ENCODE data around the gene LRRC8B.
"Not testable (repeated sequence)": the region's sequence is repeated elsewhere in the genome, so short reads cannot be mapped to it uniquely, and the experiment has no call there.

LRRC8B gene

DNA sequence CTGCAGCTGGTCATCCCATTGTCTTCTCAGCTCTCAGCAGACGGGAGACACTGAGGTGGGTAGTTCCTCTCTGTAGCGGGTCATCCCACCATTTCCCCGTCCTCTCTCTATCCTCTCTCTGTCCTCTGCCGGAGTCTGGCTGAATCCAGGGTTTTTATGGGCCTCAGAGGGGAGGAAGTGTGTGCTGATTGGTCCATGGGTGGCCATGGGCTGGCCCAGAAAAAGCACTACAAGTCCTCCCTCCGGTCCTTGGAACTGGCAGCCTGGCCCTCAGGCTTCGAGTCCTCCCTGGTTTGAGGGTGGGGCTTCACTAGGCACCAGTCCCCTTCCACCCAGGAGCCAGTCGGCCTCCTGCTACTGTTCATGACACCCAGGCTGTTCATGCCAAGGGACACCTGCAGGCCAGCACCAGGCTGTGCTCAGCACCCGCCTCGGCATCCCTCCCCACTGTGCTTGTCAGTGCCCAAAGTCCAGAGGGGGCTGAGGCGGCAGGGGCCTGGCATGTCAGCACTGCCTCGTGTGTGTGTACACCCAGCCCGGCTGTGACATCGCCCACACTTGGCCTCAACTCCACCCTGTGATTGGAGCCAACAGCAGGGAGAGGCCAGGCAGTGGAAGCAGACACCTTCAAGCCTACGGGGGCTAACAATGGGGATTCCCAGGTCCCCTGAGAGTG is 85.3 kb downstream of the LRRC8B start:
- no peak for DNase-seq

DNA sequence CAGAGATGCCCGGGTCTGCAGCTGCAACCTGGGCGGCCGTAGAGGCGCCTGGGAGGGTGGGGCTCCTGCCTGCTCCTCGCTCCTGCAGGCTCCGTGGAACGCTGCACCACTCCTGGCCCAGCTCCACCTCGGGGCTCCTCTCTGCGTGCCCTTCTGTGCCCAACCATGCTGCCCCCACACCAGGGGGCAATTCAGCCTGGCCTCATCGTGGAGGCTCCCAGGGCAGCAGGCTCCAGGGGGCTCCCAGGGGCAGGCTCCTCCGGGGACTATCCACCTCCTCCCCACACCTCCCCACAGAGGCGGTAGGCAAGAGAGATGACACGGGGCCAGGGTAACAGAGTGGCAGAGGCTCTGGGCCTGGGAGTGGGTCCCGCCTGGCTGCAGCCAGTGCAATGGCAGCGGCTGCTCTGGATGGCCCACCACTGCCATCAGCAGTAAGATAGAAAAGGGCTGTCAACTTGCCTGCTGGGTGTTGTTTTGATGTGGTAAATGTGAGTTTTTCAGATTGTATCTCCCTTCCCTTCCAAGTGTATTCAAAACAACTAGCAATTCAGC is 85.9 kb downstream of the LRRC8B start:
- DNase-seq = no peak

DNA sequence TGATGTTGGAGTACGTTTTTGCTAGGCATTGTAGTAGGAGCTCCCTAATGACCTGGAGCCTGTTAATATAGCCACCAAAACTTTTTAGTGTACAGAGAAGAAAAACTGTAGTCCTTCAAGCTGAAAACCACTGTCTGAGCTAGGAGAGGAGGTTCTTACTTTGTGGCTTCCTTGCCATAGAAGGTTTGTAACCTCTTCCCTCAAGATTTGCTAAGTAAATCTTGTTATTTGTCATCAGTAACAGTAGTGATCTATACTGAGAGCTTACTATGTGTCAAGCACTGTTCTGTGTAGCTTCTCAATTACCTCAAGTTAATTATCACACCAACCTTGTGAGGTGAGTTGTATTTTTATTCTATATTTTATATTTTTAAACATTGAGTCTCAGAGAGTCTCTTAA is 87.1 kb downstream of the LRRC8B start:
- no peak for DNase-seq

DNA sequence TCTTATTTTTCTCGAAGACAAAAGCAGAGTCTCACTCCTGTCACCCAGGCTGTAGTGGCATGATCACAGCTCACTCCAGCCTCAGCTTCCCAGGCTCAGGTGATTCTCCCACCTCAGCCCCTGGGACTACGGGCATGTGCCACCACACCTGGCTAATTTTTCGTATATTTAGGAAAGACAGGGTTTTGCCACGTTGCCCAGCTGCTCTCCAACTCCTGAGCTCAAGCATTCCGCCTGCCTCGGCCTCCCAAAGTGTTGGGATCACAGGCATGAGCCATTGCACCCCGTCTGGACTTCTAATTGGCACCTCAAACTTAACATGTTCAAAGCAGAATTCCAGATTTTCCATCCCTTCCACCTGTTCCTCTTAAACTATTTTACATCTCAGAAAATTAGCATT is 89.3 kb downstream of the LRRC8B start:
- DNase-seq = no peak

DNA sequence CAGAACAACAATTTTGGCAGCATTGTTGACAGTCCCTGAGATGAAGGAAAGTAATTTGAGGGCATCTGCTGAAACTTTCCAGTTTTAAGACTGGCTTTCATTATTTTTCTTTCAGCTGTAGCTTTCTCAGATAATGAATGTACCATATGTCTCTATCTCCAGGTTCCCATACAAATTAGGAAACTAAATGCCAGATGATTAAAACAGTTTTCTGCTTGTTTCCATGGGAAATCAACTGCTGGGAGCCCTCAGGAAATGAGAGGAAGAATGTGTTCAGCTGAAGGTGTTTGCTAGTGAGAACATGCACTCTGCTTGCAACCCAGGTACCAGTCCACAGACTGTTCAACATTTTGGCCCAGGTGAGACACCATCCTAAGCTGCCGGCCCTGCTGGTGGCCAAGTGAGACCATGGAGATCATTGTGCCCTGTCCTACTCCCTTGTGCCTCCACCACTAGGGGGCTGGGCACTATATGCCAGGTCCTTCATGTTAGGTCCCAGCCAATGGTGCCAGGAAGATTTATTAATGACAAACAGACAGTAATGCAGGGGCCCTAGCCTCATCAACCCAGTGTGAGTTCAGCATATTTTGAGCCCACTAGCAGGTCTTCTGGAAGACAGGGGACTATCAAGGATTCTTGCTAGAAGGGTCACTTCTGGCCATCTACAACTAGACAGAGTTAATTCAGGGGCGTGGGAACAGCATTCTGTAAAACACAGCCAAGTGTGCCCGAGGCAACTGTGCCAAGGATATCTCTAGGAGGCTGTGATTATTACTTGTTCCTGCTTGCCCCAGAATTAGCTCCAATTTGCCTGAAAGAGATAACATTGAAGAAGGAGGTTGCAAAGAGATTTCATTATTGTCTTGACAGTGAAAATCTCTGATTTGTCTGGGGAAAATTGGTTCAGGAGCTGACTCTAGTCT is 91.3 kb downstream of the LRRC8B start:
- no peak for DNase-seq

DNA sequence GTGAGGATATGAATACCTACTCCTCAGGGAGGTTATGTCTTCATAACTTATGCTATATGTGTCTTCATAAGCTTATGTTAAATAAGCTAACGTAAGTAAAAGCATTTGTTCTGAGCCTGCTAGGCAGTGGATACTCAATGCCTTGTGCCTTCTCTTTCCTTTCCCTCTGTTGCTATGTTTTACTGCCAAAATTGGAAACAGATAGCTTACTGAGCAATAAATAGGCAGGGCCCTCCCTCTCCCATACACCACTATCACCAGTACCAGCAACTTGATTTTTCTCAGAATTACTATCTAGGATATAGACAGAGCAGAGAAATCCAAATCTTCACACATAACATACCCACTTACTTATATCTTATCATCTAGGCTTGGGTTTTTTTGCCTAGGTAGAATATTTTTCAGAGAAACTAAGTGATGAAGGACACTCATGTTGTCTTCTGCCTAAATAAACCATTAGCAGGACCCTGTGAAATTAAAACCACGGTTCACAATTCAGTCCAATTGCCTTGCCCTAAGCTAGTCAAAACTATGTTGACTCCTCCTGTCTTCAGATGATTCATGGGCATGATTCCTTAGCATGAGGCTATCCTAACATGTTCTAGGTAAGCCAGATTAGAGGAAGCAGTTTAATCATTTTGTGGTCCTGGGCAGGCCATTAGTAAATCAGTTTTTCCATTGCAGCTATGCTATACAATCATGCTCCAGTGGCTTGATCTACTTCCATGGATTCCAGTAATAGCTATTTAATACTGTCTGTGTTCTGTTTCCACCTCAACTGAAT is 92.4 kb downstream of the LRRC8B start:
- no peak for DNase-seq

DNA sequence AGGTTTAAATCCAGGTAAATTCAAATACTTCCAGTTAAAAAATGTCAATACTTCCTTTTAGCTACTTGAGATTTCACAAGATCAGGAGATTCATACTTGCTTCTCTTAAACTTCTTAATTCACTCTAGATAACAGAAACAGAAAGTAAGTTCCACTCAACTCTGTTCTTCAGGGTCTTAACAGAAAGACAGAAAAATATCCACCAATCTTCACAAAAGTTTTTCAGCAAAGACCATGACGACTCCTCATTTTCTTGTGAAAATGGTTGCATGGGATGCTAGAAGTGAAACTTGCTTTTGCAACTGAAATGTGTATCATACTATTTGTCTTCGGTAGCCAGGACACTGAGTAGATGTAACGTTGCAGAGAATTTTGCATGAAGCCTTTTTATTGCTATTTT is 96.0 kb downstream of the LRRC8B start:
- DNase-seq = no peak

DNA sequence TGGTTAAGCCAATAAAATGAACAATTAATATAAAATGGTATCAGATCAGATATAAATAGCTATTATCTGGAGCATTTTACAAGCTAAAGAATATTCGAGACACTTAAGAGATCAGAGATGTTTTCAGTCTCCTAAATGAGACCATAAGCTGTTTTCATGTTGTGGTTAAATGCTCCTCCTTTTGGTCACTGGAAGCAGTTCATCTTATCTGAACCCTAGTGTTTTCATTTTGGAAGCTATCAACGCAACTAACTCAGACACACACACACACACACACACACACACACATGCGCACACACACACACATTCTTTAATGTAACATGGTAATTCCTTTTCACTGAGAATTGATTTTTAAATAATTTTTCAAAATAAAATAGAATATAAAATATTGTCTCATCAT is 98.3 kb downstream of the LRRC8B start:
- DNase-seq = no peak

DNA sequence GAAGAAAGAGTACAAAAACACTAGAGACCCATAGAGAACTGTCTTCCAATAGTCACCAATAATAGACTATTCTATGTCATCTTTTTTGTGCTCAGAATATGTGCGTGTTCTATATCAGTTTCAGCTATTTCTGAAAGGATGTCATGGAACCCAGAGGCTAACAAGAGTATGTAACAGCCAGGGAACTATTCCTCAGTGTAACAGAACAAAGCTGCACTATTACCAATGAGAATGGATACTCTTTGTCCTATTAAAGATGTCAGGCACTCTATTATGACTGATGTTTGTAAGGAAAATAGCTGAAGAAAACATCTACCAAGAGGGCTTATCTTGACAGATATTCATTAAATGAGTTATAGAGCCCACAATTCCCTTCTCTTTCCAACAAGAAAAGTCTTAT is 99.7 kb downstream of the LRRC8B start:
- no peak for DNase-seq

DNA sequence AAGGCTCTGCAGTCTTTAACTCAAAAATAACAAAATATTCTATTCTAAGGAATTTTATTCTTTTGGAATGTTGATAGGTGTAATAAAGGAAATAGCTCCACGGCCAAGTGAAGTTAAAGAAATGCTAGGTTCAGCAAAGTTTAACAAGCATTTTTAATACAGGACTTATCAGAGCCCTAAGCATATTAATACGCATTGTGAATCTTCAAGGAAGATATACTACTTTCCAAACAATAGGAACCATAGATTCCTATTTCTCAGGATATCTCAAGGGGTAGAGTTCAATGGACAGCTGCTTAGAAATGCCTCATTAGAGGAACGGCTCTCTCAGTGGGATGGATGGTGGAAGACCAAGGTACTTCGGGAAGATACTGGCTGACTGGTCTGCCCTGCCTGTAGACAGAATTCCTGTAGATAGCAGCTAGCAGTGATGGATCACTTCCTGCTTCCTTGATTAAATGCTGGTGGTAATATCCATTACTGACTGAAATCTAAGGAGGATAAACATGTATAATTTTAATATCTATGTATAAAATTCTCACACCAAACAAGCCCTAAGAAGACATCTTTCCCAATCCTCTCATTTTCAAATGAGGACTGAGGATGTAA is 100.2 kb downstream of the LRRC8B start:
- DNase-seq = no peak

DNA sequence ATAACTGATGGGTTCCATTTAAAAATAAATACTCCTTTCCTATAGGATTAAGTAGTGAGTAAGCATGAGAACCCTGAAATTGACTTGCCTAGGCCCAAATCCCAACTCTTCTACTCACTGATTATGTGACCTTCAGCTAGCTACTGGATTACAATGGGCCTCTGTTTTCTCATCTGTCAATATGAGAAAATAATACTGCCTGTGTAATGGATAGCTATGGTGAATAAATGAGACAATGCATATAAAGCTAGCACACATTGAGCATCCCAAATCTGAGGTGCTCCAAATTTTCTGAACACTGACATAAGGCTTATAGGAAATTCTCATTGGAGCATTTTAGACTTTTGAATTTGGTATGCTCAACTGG is 103.0 kb downstream of the LRRC8B start:
- DNase-seq = no peak

DNA sequence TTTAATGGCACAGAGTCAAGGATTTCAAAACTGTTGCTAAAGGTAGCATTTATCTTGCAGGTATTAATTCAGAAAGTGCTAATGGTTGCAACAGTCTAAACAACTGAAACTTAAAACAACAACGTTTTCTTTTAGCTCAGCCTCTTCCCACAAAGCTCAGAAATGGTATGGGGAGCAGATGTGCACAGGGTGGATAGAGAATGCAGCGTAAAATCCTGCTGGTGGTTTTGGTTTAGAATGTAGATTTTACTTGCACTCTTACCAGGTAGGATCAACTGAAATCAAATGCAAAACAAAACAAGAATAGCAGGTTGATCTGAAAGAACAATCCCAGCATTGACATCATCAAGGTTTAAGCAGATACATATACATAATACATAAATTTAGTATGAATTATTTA is 104.5 kb downstream of the LRRC8B start:
- no peak for DNase-seq

DNA sequence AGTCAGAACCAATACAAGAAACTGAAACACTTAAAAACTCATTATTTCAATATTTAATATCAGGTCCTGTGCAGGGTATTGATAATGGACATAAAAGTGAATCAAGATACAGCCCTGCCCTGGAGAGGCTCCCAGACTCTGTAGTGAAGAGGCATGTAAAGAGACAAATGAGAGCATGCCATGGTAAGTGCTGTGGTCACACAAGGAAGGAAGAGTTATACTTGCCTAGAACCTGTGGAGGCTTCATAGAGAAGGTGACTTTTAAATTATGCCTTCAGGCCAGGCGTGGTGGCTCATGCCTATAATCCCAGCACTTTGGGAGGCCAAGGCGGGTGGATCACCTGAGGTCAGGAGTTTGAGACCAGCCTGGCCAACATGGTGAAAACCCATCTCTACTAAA is 105.0 kb downstream of the LRRC8B start:
- DNase-seq = not testable (repeated sequence)

DNA sequence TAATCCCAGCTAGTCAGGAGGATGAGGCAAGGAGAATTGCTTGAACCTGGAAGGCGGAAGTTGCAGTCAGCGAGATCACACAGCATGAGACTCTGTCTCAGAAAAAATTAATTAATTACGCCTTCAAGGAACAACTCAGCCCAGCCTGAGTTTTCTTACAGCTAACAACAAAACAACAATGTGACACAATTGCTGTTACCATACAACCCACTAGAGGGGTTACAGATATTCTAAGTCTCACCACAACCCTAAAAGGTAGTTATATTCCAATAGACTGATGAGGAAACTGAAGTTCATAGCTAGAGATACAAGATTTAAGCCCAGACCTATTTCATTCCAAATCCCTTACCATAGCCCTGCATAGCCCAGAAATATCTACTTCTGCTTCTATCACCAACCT is 105.4 kb downstream of the LRRC8B start:
- no peak for DNase-seq

DNA sequence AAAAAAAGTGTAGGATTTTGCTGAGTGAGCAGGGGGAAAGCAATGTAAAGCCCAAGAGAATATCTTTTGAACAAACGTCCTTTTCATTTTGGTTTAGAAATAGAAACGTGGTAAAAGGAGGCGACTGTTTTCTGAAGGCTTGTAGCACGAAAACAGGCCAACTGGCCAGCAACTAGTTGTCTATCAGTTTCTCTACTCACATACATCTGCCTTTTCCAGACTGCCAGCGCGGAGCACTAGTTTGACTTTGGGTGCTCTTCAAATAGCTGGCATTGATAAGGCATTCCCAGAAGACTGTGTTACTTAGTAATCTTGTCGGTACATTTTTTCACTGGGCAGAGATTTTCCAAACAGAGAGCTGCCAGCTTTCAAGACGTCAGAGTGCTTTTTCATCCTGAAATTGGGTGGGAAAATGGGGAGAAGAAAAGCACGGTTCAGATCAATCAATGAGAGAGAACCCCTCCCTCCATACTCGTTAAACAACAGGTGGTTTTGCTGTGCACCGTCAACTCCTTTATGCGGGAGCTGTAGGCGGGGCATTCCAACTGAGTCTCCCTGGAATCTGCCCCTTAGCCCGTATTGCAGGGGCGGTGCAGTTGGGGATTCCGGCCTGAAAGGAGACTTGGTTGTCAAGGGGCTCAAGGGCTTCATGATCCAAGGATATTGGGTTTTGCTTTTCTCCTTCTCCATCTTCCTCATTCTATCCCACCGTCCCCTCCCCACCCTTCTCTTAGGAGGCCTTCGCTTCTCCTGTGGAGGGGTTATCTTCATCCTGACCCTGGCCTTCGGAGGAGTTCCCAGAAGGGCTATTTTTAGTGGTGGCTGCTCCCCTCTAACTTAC is 107.4 kb downstream of the LRRC8B start:
- no peak for DNase-seq

DNA sequence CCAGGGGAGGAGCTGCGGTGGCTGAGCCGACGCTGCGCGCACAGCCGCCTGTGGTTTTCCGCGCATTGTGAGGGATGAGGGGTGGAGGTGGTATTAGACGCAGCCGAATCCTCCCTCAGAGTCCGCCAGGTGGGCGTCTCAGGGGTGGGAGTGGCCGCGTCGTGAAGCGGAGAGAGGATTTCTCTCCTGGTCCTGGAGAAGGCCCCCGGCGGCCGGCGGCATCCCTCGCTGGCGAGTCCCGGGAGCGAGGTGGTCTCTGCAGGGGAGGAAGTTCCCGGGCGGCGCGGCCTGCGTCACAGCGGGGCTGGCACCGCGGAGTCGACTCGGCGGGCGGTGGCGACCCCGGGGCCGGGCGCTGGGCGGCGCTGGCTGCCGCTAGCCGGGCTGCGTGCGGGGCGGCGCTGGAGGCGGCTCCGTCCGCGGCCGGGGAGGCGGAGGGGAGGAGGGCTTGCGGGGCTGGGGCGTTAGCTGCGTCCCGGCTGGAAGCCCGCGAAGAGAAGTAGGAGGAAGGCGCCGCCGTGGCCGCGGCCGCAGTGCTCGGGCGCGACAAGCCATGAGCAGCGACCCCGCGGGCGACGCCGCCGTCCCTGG is 108.1 kb downstream of the LRRC8B start, which contains the start of gene LRRC8C:
TSS of gene LRRC8C (plus strand) at position 464 of the 591 bp plus-strand sequence. CDS start 53,354 bp downstream, outside the sequence.
- DNase-seq = peak; percentile 89

DNA sequence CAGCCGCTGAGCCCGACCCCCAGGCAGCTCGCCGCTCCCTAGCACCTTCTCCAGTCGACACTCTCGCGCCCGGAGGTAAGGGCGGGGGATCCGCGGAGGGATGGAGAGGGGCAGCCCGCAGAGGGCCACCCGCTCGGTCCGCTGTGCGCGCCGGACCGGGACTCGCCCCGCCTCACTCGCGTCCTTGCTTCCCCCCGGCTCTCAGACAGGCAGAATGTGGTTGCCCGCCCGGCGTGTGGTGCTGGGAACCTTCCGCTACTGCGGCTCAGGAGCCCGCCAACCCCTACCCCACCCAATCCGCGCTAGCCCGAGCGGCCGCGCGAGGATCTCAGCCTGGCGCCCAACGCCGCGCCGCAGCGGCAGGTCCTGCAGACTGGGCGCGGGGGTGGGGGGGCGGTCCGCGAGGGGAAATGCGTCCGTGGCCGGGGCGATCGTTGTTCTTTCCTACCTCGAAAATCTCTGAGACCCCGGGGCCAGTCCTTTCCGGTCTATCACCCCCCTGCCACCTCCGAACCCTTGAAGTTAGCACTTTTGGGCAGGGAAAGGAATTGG is 108.7 kb downstream of the LRRC8B start:
- no peak for DNase-seq

DNA sequence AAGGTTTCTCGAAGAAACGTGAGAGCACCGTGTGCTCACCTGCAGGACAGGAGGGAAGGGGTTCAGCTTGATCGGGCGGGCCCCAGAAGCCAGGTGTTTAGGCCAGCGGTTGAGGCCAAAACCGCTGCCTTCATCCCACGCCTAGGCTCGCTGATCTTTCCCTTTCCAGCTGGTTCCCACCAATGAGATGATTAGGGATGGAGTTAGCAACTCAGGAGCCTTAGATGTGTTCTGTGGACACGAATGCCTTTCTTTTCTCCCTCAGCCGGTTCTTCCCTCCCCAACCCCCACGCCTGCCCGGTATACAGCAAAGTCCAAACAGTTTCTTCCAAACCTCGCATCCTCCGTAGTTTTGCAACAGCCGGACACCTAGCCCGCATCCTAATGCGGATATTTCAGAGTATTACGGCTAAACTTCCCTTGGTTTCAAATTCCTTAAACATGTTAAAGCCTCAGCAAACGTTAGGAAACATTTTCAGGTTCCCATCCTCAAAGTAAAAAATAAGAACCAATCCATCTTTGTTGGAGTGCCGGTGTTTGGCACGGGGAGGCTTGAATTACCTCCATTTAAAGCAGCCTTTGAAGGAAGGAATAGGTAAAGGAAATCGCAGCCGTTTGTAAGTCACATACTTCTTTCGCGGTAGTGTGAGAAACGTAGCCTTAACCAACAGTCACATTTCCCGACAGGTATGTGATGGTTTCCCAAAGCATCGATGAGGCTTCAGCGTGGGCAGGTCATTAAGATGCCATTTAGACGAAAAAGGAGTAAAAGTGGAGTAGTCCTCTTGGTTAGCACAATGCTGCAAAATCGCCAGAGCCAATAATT is 109.4 kb downstream of the LRRC8B start:
- DNase-seq = peak; percentile 21

DNA sequence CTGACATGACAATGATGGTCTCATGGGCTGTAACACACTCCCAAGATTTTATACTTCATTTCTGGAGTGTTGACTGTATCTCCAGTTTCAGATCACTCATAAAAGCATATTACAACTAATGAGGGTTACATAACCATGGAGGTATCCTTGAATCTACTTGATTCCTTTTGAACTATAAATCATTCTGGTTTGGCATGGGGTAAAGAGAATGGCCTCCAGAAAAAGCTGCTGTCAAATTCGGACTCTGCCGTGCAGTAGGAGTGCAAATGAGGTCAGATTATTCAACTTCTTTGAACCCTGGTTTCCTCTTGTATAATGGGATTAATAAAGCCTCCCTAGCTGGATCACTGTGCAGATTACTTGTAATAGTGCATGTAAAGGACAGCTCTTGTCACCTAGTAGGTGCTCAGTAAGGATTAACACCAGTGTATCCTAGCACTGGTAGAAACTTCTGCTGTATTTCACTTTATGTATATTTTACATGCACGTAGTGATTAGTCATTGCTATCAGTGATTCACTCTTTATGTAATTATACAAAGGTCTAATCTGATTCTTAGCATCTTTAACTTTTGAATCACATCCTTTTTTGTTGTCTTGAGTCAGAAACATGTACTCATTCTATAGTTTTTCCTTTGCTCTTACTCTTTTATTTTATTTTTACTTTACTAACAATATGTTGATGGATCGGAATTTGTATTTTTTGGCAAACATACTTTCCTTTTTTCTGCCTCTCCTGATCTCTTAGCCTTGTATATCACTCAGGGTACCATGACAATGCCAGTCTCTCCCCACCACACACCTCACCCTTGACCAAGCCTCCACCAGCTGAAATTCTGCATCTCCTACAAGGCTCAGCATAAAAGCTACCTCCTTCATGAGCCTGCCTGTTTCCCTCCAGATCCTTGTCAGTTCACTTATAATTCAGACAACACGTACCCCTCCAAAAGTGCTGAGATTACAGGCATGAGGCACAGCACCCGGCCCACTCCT is 111.5 kb downstream of the LRRC8B start:
- no peak for DNase-seq
